HL-60 (cell line): ENCODE data around the gene CDK19.

Experiments
- CTCF ChIP-seq: IDR thresholded peaks from one replicate; pipeline ENCODE4 v1.5.1; 2011; ENCODE audit warnings: low read length, control low read depth, inconsistent platforms; ENCODE audit not compliant: insufficient read depth
- GABPA ChIP-seq: IDR thresholded peaks from 2 replicates; pipeline ENCODE4 v1.6.1; 2012; ENCODE audit warnings: low read depth
- POLR2AphosphoS5 ChIP-seq: IDR thresholded peaks from 2 replicates; pipeline ENCODE4 v1.6.1; 2012; ENCODE audit warnings: low read depth
- REST ChIP-seq: IDR thresholded peaks from 2 replicates; pipeline ENCODE4 v1.6.1; 2012; ENCODE audit warnings: low read depth; ENCODE audit not compliant: insufficient replicate concordance

- TF ChIP-seq CTCF (no peak), GABPA (no peak), REST (no peak), POLR2AphosphoS5 (no peak)
These were observed 1.7 kb downstream of the CDK19 start for GRCh38 chr6:110813338-110814101.
